ENCODE measurements around the gene P2RY12. TPM values are rescaled to one million over a fixed set of nuclear protein-coding genes. Genes with fewer than 3 reads are reported as not detected.

P2RY12 gene
- total and polyA plus RNA-seq, 12 donors: 0.37 to 13.2 (median 2.6) TPM

- DNase-seq: no peak
- Histone ChIP-seq H3K4me3 (no peak overlapping the region), H3K27ac (no peak overlapping the region), H3K27me3 (no peaks in the 10 kb centered on the region), H3K9me3 (replicated peaks in 1 of 3) (no peaks in the 10 kb centered on the region), H3K36me3 (replicated peaks in 1 of 2) (no peaks in the 10 kb centered on the region), H3K4me1 (replicated peaks in 1 of 2) (no peaks in the 10 kb centered on the region)
- WGBS, 4 donors: 79 to 84% (median 82%) methylated on average over 6 of the region's 6 CpGs
- TF ChIP-seq POLR2A (IDR thresholded peaks at IDR 0.05) (no peak), CTCF (IDR thresholded peaks at IDR 0.05) (no peak)
- intact Hi-C loops (cut with DNase I): no loop called here
These were observed 91.4 kb downstream of the P2RY12 start for GRCh38 chr3:151293127-151293526.

GRCh38 chr3:151290673-151291072, 93.9 kb downstream of the P2RY12 start:
- Histone ChIP-seq H3K9me3 (replicated peaks in 1 of 3) (no peaks in the 10 kb centered on the region), H3K27me3 (no peaks in the 10 kb centered on the region), H3K27ac (no peak overlapping the region), H3K4me1 (replicated peaks in 1 of 2) (no peaks in the 10 kb centered on the region), H3K36me3 (replicated peaks in 1 of 2) (no peaks in the 10 kb centered on the region), H3K4me3 (no peak overlapping the region)
- intact Hi-C loops (cut with DNase I): no loop called here
- TF ChIP-seq CTCF (IDR thresholded peaks at IDR 0.05): peak; percentile 21 to 59 (median 50)
- TF ChIP-seq POLR2A (IDR thresholded peaks at IDR 0.05): no peak
- WGBS, 4 donors: 45 to 65% (median 55%) methylated on average over 3 of the region's 3 CpGs
- DNase-seq: no peak

GRCh38 chr3:151289445-151289844, 95.1 kb downstream of the P2RY12 start:
- Histone ChIP-seq H3K27ac (no peak overlapping the region), H3K36me3 (replicated peaks in 1 of 2) (no peaks in the 10 kb centered on the region), H3K4me1 (replicated peaks in 1 of 2) (no peaks in the 10 kb centered on the region), H3K4me3 (no peak overlapping the region), H3K9me3 (replicated peaks in 1 of 3) (no peaks in the 10 kb centered on the region), H3K27me3 (no peaks in the 10 kb centered on the region)
- 17 to 79% (median 50%) methylated on average over 3 of the region's 3 CpGs for WGBS, 4 donors
- intact Hi-C loops (cut with DNase I): no loop called here
- no peak for TF ChIP-seq CTCF (IDR thresholded peaks at IDR 0.05)
- no peak for DNase-seq

Other genes with a start within 250 kb of the P2RY12 start
- 1 to 10 TPM in 1 of 9 donors, under 1 TPM in 6, not detected in 2; 0.06 to 1.3 (median 0.41) TPM for gene GPR171, start 181.5 kb downstream of the P2RY12 start, total RNA-seq
- gene GPR171, start 181.5 kb downstream of the P2RY12 start, polyA plus RNA-seq: 1 to 10 TPM in 1 of 3 donors, under 1 TPM in 2; 0.44 to 2.0 (median 0.64) TPM
- 1 to 10 TPM in 1 of 9 donors, under 1 TPM in 7, not detected in 1; 0.17 to 2.4 (median 0.58) TPM for gene P2RY14, start 106.2 kb downstream of the P2RY12 start, total RNA-seq
- gene P2RY14, start 106.2 kb downstream of the P2RY12 start, polyA plus RNA-seq: under 1 TPM; 0.40 to 0.57 (median 0.57) TPM
- not detected for gene GPR87, start 67.9 kb downstream of the P2RY12 start, total RNA-seq
- not detected for gene GPR87, start 67.9 kb downstream of the P2RY12 start, polyA plus RNA-seq
- gene P2RY13, start 55.2 kb downstream of the P2RY12 start, total RNA-seq: 1 to 10 TPM in 8 of 9 donors, under 1 TPM in 1; 0.66 to 6.0 (median 2.4) TPM
- 1 to 10 TPM; 1.2 to 2.7 (median 1.7) TPM for gene P2RY13, start 55.2 kb downstream of the P2RY12 start, polyA plus RNA-seq
- 10 to 100 TPM in 4 of 9 donors, 1 to 10 TPM in 4, under 1 TPM in 1; 0.67 to 33.7 (median 8.8) TPM for gene IGSF10, start 76.3 kb upstream of the P2RY12 start, total RNA-seq
- gene IGSF10, start 76.3 kb upstream of the P2RY12 start, polyA plus RNA-seq: 1 to 10 TPM; 5.1 to 6.5 (median 5.6) TPM